Keratinocyte (primary cell): ENCODE results near the gene PCDHB16.

Experiments used
- CTCF ChIP-seq, 3 experiments: IDR thresholded peaks in 1 of 3; conservative IDR thresholded peaks in 1 of 3; optimal IDR thresholded peaks in 1 of 3; 2 replicates in 2 of 3; 3 replicates in 1 of 3; pipeline versions ENCODE3 to v1.5.1; 2011; ENCODE audit warnings: low read length in 3 of 3, mild to moderate bottlenecking in 3 of 3, moderate library complexity in 2 of 3, control low read depth in 1 of 3, inconsistent platforms in 1 of 3; ENCODE audit not compliant: insufficient read depth in 2 of 3; ENCODE audit errors: extremely low read depth in 1 of 3
- EZH2 ChIP-seq: IDR thresholded peaks from one replicate; pipeline ENCODE4 v1.6.1; 2012; ENCODE audit warnings: inconsistent platforms, mild to moderate bottlenecking, low read length, moderate library complexity

GRCh38 chr5:141135030-141135717 lies 47.0 kb upstream of the PCDHB16 start, which contains the start of gene PCDHB5:
- TF ChIP-seq EZH2: no peak
- TF ChIP-seq CTCF (optimal IDR thresholded peaks at IDR 0.05 in 1 of 3, IDR thresholded peaks at IDR 0.05 in 1 of 3, conservative IDR thresholded peaks at IDR 0.05 in 1 of 3; ENCODE audit: extremely low read depth in 1 of 3, insufficient read depth in 2 of 3, low read length in 3 of 3): peak in 1 of 3 experiments; percentile 20
